ENCODE results near the gene DMRTA2.

- TF ChIP-seq, protein P1, sequence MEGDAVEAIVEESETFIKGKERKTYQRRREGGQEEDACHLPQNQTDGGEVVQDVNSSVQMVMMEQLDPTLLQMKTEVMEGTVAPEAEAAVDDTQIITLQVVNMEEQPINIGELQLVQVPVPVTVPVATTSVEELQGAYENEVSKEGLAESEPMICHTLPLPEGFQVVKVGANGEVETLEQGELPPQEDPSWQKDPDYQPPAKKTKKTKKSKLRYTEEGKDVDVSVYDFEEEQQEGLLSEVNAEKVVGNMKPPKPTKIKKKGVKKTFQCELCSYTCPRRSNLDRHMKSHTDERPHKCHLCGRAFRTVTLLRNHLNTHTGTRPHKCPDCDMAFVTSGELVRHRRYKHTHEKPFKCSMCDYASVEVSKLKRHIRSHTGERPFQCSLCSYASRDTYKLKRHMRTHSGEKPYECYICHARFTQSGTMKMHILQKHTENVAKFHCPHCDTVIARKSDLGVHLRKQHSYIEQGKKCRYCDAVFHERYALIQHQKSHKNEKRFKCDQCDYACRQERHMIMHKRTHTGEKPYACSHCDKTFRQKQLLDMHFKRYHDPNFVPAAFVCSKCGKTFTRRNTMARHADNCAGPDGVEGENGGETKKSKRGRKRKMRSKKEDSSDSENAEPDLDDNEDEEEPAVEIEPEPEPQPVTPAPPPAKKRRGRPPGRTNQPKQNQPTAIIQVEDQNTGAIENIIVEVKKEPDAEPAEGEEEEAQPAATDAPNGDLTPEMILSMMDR (IDR thresholded peaks at IDR 0.05; ENCODE audit: low read depth, low read length): peak; percentile 47
- TF ChIP-seq, protein P2, sequence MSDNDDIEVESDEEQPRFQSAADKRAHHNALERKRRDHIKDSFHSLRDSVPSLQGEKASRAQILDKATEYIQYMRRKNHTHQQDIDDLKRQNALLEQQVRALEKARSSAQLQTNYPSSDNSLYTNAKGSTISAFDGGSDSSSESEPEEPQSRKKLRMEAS (IDR thresholded peaks at IDR 0.05; ENCODE audit: low read depth, low read length): no peak
- no peak for TF ChIP-seq POLR2A (IDR thresholded peaks at IDR 0.05; ENCODE audit: extremely low read depth, insufficient read length)
- no peak for TF ChIP-seq MYC (IDR thresholded peaks at IDR 0.05; ENCODE audit: low read depth, low read length)
Measured at GRCh38 chr1:50368179-50369007, 54.9 kb downstream of the DMRTA2 start.

Measured in NB4 (cell line).